ENCODE measurements around the gene JPH3.

GRCh38 chr16:87692756-87693155 is 90.4 kb downstream of the JPH3 start:
- TF ChIP-seq BHLHE40 (IDR thresholded peaks at IDR 0.05; ENCODE audit: borderline replicate concordance) (no peak), PKNOX1 (IDR thresholded peaks at IDR 0.05) (no peak), TARDBP (IDR thresholded peaks at IDR 0.05) (no peak), SUZ12 (IDR thresholded peaks at IDR 0.05) (no peak), FOXA1 (IDR thresholded peaks at IDR 0.05) (no peak), ELF4 (IDR thresholded peaks at IDR 0.05) (no peak), SP1 (IDR thresholded peaks at IDR 0.05) (no peak), FOXK2 (IDR thresholded peaks at IDR 0.05) (no peak), HDGF (IDR thresholded peaks at IDR 0.05; ENCODE audit: borderline replicate concordance) (no peak)

All from HEK293T (cell line).